Bronchial epithelial cell (primary cell): Measurements from ENCODE around the gene STXBP5. TPM values are rescaled to one million over a fixed set of nuclear protein-coding genes. Genes with fewer than 3 reads are reported as not detected.

ENCODE experiments used
- DNase-seq: peaks from one replicate; pipeline ENCODE4 v3.0.0-alpha.2; 2010; ENCODE audit warnings: low read depth
- FAIRE-seq: peaks from 2 replicates; lab custom pipeline; 2011; peaks lifted over from hg19 to GRCh38; lab: Jason Lieb, UNC
- H3K27me3 ChIP-seq: 2 replicates; pipeline ENCODE4 v1.5.1; 2011; ENCODE audit warnings: low read length; ENCODE audit not compliant: control insufficient read depth, insufficient read depth
- H3K36me3 ChIP-seq: 2 replicates; pipeline ENCODE4 v1.5.1; 2011; ENCODE audit warnings: low read length; ENCODE audit not compliant: control insufficient read depth, insufficient read depth
- H3K4me3 ChIP-seq: 2 replicates; pipeline ENCODE4 v1.5.1; 2011; ENCODE audit warnings: mild to moderate bottlenecking, low read depth, low read length, control low read depth
- CTCF ChIP-seq: IDR thresholded peaks from 2 replicates; pipeline ENCODE4 v1.5.1; 2011; ENCODE audit warnings: mild to moderate bottlenecking, moderate library complexity, low read length, control low read depth, inconsistent platforms; ENCODE audit not compliant: insufficient read depth, severe bottlenecking
- total RNA-seq: library from RNA; depleted of rRNA; stranded (reverse); fragments of >200 nt; gene quantifications from 2 replicates; pipeline ENCODE4 v1.2.1, GENCODE V29; 2014

The STXBP5 gene
- total RNA-seq, 1 donor from 2014 or later = 19.2 TPM

- FAIRE-seq (no peak), DNase-seq (no peak)
- no peak overlapping the region for H3K4me3 ChIP-seq
Observed at GRCh38 chr6:147207837-147208754, 3.9 kb downstream of the STXBP5 start.

GRCh38 chr6:147209762-147210449 lies 5.7 kb downstream of the STXBP5 start:
- DNase-seq (no peak), FAIRE-seq (no peak)
- no peak for TF ChIP-seq CTCF
- Histone ChIP-seq H3K36me3 (no peaks in the 10 kb centered on the region), H3K27me3 (no peaks in the 10 kb centered on the region), H3K4me3 (no peak overlapping the region)

More at GRCh38 chr6:147207837-147208754, 3.9 kb downstream of the STXBP5 start:
- TF ChIP-seq CTCF = no peak
- no peaks in the 10 kb centered on the region for H3K27me3 ChIP-seq
- H3K36me3 ChIP-seq = no peaks in the 10 kb centered on the region

- TF ChIP-seq CTCF = no peak
- no peak for FAIRE-seq
- DNase-seq = no peak
- Histone ChIP-seq H3K27me3 (no peaks in the 10 kb centered on the region), H3K36me3 (no peaks in the 10 kb centered on the region), H3K4me3 (no peak overlapping the region)
Observed at GRCh38 chr6:147211349-147211748, 7.1 kb downstream of the STXBP5 start.

- FAIRE-seq = no peak
- H3K27me3 ChIP-seq = no peaks in the 10 kb centered on the region
- TF ChIP-seq CTCF = no peak
Observed at GRCh38 chr6:147211831-147212230, 7.6 kb downstream of the STXBP5 start.

GRCh38 chr6:147212622-147213021 lies 8.4 kb downstream of the STXBP5 start:
- no peak overlapping the region for H3K4me3 ChIP-seq
- no peak for DNase-seq
- no peaks in the 10 kb centered on the region for H3K36me3 ChIP-seq
- no peaks in the 10 kb centered on the region for H3K27me3 ChIP-seq
- no peak for FAIRE-seq
- TF ChIP-seq CTCF = no peak

More at GRCh38 chr6:147211831-147212230, 7.6 kb downstream of the STXBP5 start:
- no peak for DNase-seq
- Histone ChIP-seq H3K4me3 (no peak overlapping the region), H3K36me3 (no peaks in the 10 kb centered on the region)
